GM18526 (cell line): ENCODE measurements around the gene MAST4.

ENCODE experiments used
- POLR2A ChIP-seq: IDR thresholded peaks from 3 replicates; pipeline ENCODE4 v1.6.1; 2011; ENCODE audit not compliant: insufficient read length; ENCODE audit errors: extremely low read depth

MAST4 gene

GRCh38 chr5:66697796-66698564 is 101.8 kb downstream of the MAST4 start:
- no peak for TF ChIP-seq POLR2A

GRCh38 chr5:66701244-66701643 is 105.1 kb downstream of the MAST4 start:
- no peak for TF ChIP-seq POLR2A

- TF ChIP-seq POLR2A = no peak
Measured at GRCh38 chr5:66702426-66702825, 106.2 kb downstream of the MAST4 start.

GRCh38 chr5:66704790-66705425 is 108.7 kb downstream of the MAST4 start:
- no peak for TF ChIP-seq POLR2A

- no peak for TF ChIP-seq POLR2A
Measured at GRCh38 chr5:66708368-66708767, 112.2 kb downstream of the MAST4 start.

- no peak for TF ChIP-seq POLR2A
Measured at GRCh38 chr5:66710557-66711088, 114.4 kb downstream of the MAST4 start.

- no peak for TF ChIP-seq POLR2A
Measured at GRCh38 chr5:66713998-66714397, 117.8 kb downstream of the MAST4 start.

- TF ChIP-seq POLR2A = no peak
Measured at GRCh38 chr5:66717455-66718373, 121.5 kb downstream of the MAST4 start.

- no peak for TF ChIP-seq POLR2A
Measured at GRCh38 chr5:66718374-66719002, 122.3 kb downstream of the MAST4 start.

- TF ChIP-seq POLR2A = no peak
Measured at GRCh38 chr5:66720780-66721179, 124.6 kb downstream of the MAST4 start.

- TF ChIP-seq POLR2A = no peak
Measured at GRCh38 chr5:66722686-66723085, 126.5 kb downstream of the MAST4 start.

GRCh38 chr5:66724349-66725139 is 128.4 kb downstream of the MAST4 start:
- TF ChIP-seq POLR2A = no peak

- no peak for TF ChIP-seq POLR2A
Measured at GRCh38 chr5:66727630-66728029, 131.4 kb downstream of the MAST4 start.

- TF ChIP-seq POLR2A = no peak
Measured at GRCh38 chr5:66728049-66728448, 131.9 kb downstream of the MAST4 start.
